Endothelial cell of umbilical vein (primary cell): ENCODE data around the gene BLM. TPM values are rescaled to one million over a fixed set of nuclear protein-coding genes. Genes with fewer than 3 reads are reported as not detected.

ENCODE experiments used
- BruUV-seq: library from RNA; stranded (reverse); fragments of 400-500 nt; replicated peaks from 2 replicates; lab custom pipeline; 2021; lab: Mats Ljungman, UMichigan
- CTCF ChIA-PET: fragments of 300-600, 350-600 bp; sonication (Branson Sonifier 250); formaldehyde crosslinking; loops from one replicate; lab custom pipeline; 2021; ENCODE audit warnings: antibody characterized with exemption, inconsistent platforms; lab: Charles Lee
- POLR2A ChIA-PET: fragments of 300-600, 350-600 bp; sonication (Branson Sonifier 250); formaldehyde crosslinking; loops from one replicate; lab custom pipeline; 2021; ENCODE audit warnings: antibody characterized with exemption, inconsistent platforms; lab: Charles Lee
- DNase-seq: peaks from one replicate; pipeline ENCODE4 v3.0.0-alpha.2; 2011; ENCODE audit warnings: low read depth, low spot score
- FAIRE-seq: peaks from 2 replicates; lab custom pipeline; 2011; peaks lifted over from hg19 to GRCh38; lab: Jason Lieb, UNC
- H2AFZ ChIP-seq: 2 replicates; pipeline ENCODE4 v1.6.0; 2012; ENCODE audit warnings: low read depth, low read length, control low read depth, inconsistent platforms
- H3K27ac ChIP-seq: 2 replicates; pipeline ENCODE4 v1.5.1; 2011; ENCODE audit warnings: low read depth, mild to moderate bottlenecking, control low read depth, low read length, moderate library complexity; ENCODE audit not compliant: insufficient read depth
- H3K27me3 ChIP-seq, 2 experiments: 2 replicates each; pipeline versions ENCODE4 v1.6.0 to v1.6.1; 2011; ENCODE audit warnings: low read length in 2 of 2, mixed read lengths in 1 of 2; ENCODE audit not compliant: control insufficient read depth in 2 of 2, insufficient read depth in 2 of 2
- H3K36me3 ChIP-seq, 2 experiments: 2 replicates in 1 of 2; 3 replicates in 1 of 2; pipeline ENCODE4 v1.5.1; 2011; ENCODE audit warnings: low read length in 2 of 2, mild to moderate bottlenecking in 1 of 2, moderate library complexity in 1 of 2; ENCODE audit not compliant: control insufficient read depth in 2 of 2, insufficient read depth in 2 of 2; ENCODE audit errors: extremely low read depth in 1 of 2
- H3K4me1 ChIP-seq: 3 replicates; pipeline ENCODE4 v1.5.1; 2011; ENCODE audit warnings: mild to moderate bottlenecking, low read length; ENCODE audit not compliant: control insufficient read depth, insufficient read depth; ENCODE audit errors: extremely low read depth
- H3K4me2 ChIP-seq: 2 replicates; pipeline ENCODE4 v1.6.1; 2011; ENCODE audit warnings: low read length, control low read depth, mixed read lengths; ENCODE audit not compliant: insufficient read depth
- H3K4me3 ChIP-seq, 3 experiments: fragments of 200-600 bp in 1 of 3; sonication (generic), shearing (Covaris generic) in 1 of 3; replicated peaks in 1 of 3; 2 replicates each; pipeline ENCODE4 v1.5.1; 2011 to 2016; ENCODE audit warnings: control low read depth in 3 of 3, low read length in 3 of 3, mild to moderate bottlenecking in 2 of 3, inconsistent platforms in 1 of 3, low read depth in 1 of 3, moderate library complexity in 1 of 3; ENCODE audit not compliant: insufficient read depth in 1 of 3
- H3K79me2 ChIP-seq: 2 replicates; pipeline ENCODE4 v1.6.0; 2012; ENCODE audit warnings: low read length, inconsistent platforms; ENCODE audit not compliant: control insufficient read depth, insufficient read depth
- H3K9ac ChIP-seq: replicated peaks from 2 replicates; pipeline ENCODE3; 2011; ENCODE audit warnings: low read length, control low read depth; ENCODE audit not compliant: insufficient read depth; ENCODE audit errors: extremely low read depth
- H3K9me1 ChIP-seq: replicated peaks from 3 replicates; pipeline ENCODE4 v1.6.0; 2011; ENCODE audit warnings: mild to moderate bottlenecking, low read length; ENCODE audit not compliant: control insufficient read depth, insufficient read depth; ENCODE audit errors: extremely low read depth
- H3K9me3 ChIP-seq: replicated peaks from 2 replicates; pipeline ENCODE4 v1.5.1; 2012; ENCODE audit warnings: low read length, inconsistent platforms; ENCODE audit not compliant: control insufficient read depth, insufficient read depth
- H4K20me1 ChIP-seq: replicated peaks from 2 replicates; pipeline ENCODE3; 2011; ENCODE audit warnings: mild to moderate bottlenecking, low read length; ENCODE audit not compliant: control insufficient read depth, insufficient read depth; ENCODE audit errors: extremely low read depth
- EZH2 ChIP-seq: IDR thresholded peaks from 2 replicates; pipeline ENCODE4 v1.6.1; 2012; ENCODE audit warnings: borderline replicate concordance, low read depth, mild to moderate bottlenecking, moderate library complexity, low read length, inconsistent platforms; ENCODE audit not compliant: severe bottlenecking
- FOS ChIP-seq: IDR thresholded peaks from 2 replicates; pipeline ENCODE4 v1.6.1; 2011; ENCODE audit warnings: mild to moderate bottlenecking, low read length, moderate library complexity, borderline replicate concordance; ENCODE audit not compliant: insufficient read depth
- GATA2 ChIP-seq: IDR thresholded peaks from 2 replicates; pipeline ENCODE4 v1.7.0; 2011; ENCODE audit warnings: low read depth, mild to moderate bottlenecking, moderate library complexity, mixed read lengths, low read length; ENCODE audit not compliant: insufficient read length, insufficient read depth
- JUN ChIP-seq: IDR thresholded peaks from 2 replicates; pipeline ENCODE4 v1.6.1; 2011; ENCODE audit warnings: borderline replicate concordance, low read depth; ENCODE audit not compliant: insufficient read length, insufficient read depth
- MAX ChIP-seq: IDR thresholded peaks from 2 replicates; pipeline ENCODE4 v1.6.1; 2011; ENCODE audit not compliant: insufficient read depth, insufficient read length
- MYC ChIP-seq: IDR thresholded peaks from one replicate; pipeline ENCODE4 v1.6.1; 2011; ENCODE audit warnings: mild to moderate bottlenecking, low read depth, low read length
- POLR2A ChIP-seq: IDR thresholded peaks from 2 replicates; pipeline ENCODE4 v1.6.1; 2012; ENCODE audit warnings: low read depth, mild to moderate bottlenecking, control low read depth, low read length
- POLR2AphosphoS5 ChIP-seq: IDR thresholded peaks from 2 replicates; pipeline ENCODE4 v1.6.1; 2012; ENCODE audit warnings: low read depth, mild to moderate bottlenecking, control low read depth, low read length, moderate library complexity; ENCODE audit not compliant: insufficient read depth
- dilution Hi-C: fragments of 300-500 bp; cut with MboI; formaldehyde crosslinking; loops from one replicate; pipeline ENCODE4 v1.15.0; 2019; ENCODE audit warnings: low sequenced_read_pairs; ENCODE audit not compliant: extremely low pct_ligation_motif_present
- intact Hi-C: fragments of 100-400 bp; cut with micrococcal nuclease; formaldehyde crosslinking; loops from one replicate; pipeline ENCODE4 v1.10.0; 2022
- polyA plus RNA-seq, 4 experiments: library from polyadenylated mRNA; depleted of rRNA in 3 of 4; stranded (reverse) in 3 of 4; unstranded in 1 of 4; fragments of >200 nt; gene quantifications; 2 replicates each; pipeline versions ENCODE4 v1.2.1 to v1.2.3, GENCODE V29; 2011 to 2012; ENCODE audit warnings: missing spikeins in 1 of 4
- total RNA-seq: library from RNA; stranded (reverse); gene quantifications from 2 replicates; pipeline ENCODE4 v1.2.3, GENCODE V29; 2021
- TF ChIP-seq, protein P1 (sequence below), 2 donors: IDR thresholded peaks; 1 replicate in 1 of 2; 2 replicates in 1 of 2; pipeline ENCODE4 v1.5.1; 2011; ENCODE audit warnings: low read length in 2 of 2, mild to moderate bottlenecking in 2 of 2, moderate library complexity in 2 of 2, control low read depth in 1 of 2, inconsistent platforms in 1 of 2, low read depth in 1 of 2; ENCODE audit not compliant: insufficient read depth in 1 of 2; ENCODE audit errors: extremely low read depth in 1 of 2

BLM gene
- total and polyA plus RNA-seq, 2 donors (not counting 3 experiments of a cell fraction or from before 2014, with no cell fraction given): 3.8 to 17.3 TPM

GRCh38 chr15:90828111-90828510 lies 111.0 kb downstream of the BLM start:
- TF ChIP-seq POLR2A (no peak), EZH2 (no peak), POLR2AphosphoS5 (no peak), GATA2 (no peak), MAX (no peak), JUN (no peak), FOS (no peak), MYC (no peak)
- TF ChIP-seq, protein P1, sequence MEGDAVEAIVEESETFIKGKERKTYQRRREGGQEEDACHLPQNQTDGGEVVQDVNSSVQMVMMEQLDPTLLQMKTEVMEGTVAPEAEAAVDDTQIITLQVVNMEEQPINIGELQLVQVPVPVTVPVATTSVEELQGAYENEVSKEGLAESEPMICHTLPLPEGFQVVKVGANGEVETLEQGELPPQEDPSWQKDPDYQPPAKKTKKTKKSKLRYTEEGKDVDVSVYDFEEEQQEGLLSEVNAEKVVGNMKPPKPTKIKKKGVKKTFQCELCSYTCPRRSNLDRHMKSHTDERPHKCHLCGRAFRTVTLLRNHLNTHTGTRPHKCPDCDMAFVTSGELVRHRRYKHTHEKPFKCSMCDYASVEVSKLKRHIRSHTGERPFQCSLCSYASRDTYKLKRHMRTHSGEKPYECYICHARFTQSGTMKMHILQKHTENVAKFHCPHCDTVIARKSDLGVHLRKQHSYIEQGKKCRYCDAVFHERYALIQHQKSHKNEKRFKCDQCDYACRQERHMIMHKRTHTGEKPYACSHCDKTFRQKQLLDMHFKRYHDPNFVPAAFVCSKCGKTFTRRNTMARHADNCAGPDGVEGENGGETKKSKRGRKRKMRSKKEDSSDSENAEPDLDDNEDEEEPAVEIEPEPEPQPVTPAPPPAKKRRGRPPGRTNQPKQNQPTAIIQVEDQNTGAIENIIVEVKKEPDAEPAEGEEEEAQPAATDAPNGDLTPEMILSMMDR (IDR thresholded peaks at IDR 0.05; ENCODE audit: extremely low read depth in 1 of 2, insufficient read depth in 1 of 2, low read depth in 1 of 2, low read length in 2 of 2): no peak
- DNase-seq: no peak
- Histone ChIP-seq H3K9ac (no peak overlapping the region), H3K27ac (no peak overlapping the region), H2AFZ (no peak overlapping the region), H3K9me3 (no peaks in the 10 kb centered on the region), H3K9me1 (no peaks in the 10 kb centered on the region), H3K4me3 (no peak overlapping the region), H3K4me2 (no peak overlapping the region), H3K27me3 (no peaks in the 10 kb centered on the region), H4K20me1 (no peaks in the 10 kb centered on the region), H3K79me2 (no peaks in the 10 kb centered on the region), H3K36me3 (no peaks in the 10 kb centered on the region), H3K4me1 (no peaks in the 10 kb centered on the region)
- intact Hi-C loops (no loop called here), dilution Hi-C loops (no loop called here)
- BruUV-seq: no TSS peak
- FAIRE-seq: no peak
- POLR2A ChIA-PET: no interaction called here
- CTCF ChIA-PET: no interaction called here
